H4 (cell line): ENCODE data around the gene C9. TPM values are rescaled to one million over a fixed set of nuclear protein-coding genes. Genes with fewer than 3 reads are reported as not detected.
A peak's percentile ranks its signal among the peaks of the same experiment; 100 is the strongest.
"Not testable (repeated sequence)": the region's sequence is repeated elsewhere in the genome, so short reads cannot be mapped to it uniquely, and the experiment has no call there.

Source experiments
- DNase-seq: peaks from one replicate; pipeline ENCODE4 v3.0.0-alpha.2; 2015; ENCODE audit warnings: low spot score
- total RNA-seq: library from RNA; depleted of rRNA; stranded (reverse); fragments of >200 nt; shearing (Covaris generic); gene quantifications from 2 replicates; pipeline ENCODE4 v1.2.3, GENCODE V29; 2014

C9 gene
- total RNA-seq, 1 experiment from 2014 or later = not detected

- no peak for DNase-seq
Measured at GRCh38 chr5:39331861-39332381, 32.4 kb downstream of the C9 start.

GRCh38 chr5:39328731-39329130 is 35.6 kb downstream of the C9 start:
- DNase-seq = no peak

- no peak for DNase-seq
Measured at GRCh38 chr5:39323542-39323941, 40.8 kb downstream of the C9 start.

GRCh38 chr5:39319395-39319794 is 44.9 kb downstream of the C9 start:
- DNase-seq = no peak

GRCh38 chr5:39316464-39316863 is 47.8 kb downstream of the C9 start:
- DNase-seq = not testable (repeated sequence)

- no peak for DNase-seq
Measured at GRCh38 chr5:39315995-39316394, 48.3 kb downstream of the C9 start.

- no peak for DNase-seq
Measured at GRCh38 chr5:39314591-39314990, 49.7 kb downstream of the C9 start.

- DNase-seq = no peak
Measured at GRCh38 chr5:39309534-39309933, 54.8 kb downstream of the C9 start.

- no peak for DNase-seq
Measured at GRCh38 chr5:39302472-39302871, 61.8 kb downstream of the C9 start.

DNA sequence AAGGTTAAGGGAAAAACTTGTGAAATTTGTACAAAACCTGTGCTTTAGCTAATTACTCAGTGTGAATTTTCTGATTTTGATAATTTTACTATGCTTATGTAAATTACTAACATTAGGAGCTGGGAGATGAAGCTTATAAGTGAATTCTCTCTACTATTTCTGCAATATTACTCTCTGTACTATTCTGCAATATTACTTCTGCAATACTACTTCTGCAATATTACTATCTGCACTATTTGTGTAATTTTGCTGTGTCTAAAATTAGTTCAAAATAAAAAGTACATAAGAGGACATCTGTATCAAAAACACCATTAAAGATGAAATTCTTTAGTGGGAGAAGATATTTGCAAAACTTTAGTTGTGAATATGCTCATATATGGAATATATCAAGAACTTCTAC is 62.9 kb downstream of the C9 start:
- no peak for DNase-seq

- DNase-seq = no peak
Measured at GRCh38 chr5:39299962-39300361, 64.3 kb downstream of the C9 start.

- DNase-seq = no peak
Measured at GRCh38 chr5:39294736-39295135, 69.6 kb downstream of the C9 start.

DNA sequence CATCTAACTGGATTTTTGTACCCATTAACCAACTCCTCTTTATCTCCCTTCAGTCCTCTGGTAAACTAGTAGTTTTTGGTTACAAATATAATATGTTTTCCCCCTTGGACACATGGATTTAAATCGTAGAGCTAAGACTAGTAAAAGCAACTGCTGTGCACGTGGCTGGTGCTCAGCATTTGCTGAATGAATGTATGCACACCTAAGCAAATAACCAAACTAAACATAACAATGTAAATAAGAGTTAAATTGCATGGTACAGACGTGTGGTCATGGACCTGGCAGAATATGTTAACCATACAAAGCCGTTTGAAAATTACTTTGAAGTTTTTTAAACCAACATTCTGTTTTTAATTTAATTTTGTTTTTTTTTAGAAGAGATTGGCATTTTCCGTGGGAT is 79.7 kb downstream of the C9 start:
- DNase-seq = no peak

DNA sequence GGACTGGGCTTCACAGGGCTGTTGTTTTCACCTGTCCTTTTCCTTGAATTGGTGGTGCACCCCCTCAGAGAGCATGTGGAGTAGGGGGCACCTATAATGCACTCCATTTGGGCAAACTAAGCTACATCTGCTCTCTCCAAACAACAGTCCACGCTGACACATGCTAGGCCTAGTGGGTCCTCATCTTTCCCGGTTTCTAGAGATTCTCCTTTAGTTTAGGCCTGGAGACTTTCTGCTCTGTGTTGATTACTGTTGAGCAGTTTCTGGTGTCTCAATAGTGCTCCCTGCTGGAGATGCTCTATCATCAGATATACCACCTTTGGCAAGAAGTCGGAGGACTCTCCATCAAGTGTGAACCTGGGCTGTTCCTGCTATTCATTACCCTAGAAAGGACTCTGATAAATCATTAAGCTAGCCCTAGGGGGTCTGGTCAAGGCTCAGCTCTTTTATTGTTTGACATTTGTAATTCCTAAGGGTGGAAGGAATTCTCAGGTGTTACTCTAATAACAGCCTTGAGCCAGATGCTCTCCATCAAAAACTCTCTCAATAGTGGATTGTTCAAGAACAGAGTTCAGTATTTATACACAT is 81.0 kb downstream of the C9 start:
- DNase-seq = peak; percentile 76

GRCh38 chr5:39282561-39282960 is 81.7 kb downstream of the C9 start:
- DNase-seq = no peak

GRCh38 chr5:39275865-39276264 is 88.4 kb downstream of the C9 start:
- DNase-seq = not testable (repeated sequence)

DNA sequence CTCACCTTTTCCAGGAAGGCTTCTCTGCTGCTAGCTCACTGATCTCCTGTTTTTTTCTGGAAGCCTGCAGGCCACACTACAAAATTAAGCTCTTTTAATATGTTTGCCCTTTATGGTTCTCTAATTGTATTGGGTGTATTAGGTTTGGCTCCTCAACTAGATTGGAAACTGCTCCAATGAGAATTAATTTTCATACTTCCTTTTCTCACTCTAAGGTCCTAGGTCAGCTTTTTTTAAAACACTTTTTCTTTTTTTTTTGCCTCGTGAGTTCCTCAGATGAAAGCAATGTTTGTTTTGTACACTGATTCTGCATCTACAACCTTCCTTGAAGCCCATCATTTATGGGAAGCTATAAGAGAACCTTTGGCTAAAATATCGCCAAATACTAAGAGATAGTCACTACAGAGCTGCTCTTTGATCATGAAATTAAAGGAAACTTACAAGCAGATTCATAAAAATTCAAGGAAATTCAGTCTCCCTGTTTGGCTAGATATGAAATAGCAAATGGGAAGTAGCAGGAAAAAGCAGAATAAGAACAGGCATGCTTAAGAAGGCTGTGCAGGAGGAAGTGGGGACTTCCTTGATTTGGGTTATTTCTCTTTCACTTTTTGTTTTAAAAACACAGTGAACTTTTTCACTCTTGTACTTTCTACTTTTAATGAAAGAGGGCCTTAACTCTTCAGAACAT is 89.8 kb downstream of the C9 start:
- DNase-seq = no peak

DNA sequence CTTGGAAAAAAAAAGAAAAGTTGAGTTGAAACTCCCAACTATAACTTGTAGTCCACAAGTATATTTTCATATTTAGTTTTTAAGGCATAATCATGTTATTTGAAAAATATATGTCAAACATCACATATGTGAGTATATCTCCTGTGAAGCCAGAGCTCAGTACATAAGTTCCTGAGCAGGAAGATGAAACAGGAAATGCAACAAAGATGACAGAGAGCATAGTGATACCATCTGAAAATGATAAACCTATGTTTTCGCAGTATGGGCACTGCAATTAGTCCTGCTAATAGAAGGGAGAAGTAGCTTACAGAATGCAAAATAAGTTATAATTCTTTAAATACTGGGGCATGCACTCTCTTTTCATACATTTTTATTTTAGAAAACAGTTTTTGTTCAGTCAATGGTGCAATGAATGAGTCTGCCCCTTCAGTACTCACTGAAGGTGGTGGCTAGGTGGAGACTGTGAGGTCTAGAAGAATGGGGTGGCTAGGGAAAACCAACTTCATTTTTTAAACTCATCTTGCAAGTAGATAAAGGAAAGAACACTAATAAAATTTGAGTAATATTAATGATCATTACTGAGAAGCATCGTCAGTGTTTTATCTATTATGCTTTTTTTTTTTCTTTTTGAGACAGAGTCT is 90.9 kb downstream of the C9 start:
- DNase-seq = no peak

DNA sequence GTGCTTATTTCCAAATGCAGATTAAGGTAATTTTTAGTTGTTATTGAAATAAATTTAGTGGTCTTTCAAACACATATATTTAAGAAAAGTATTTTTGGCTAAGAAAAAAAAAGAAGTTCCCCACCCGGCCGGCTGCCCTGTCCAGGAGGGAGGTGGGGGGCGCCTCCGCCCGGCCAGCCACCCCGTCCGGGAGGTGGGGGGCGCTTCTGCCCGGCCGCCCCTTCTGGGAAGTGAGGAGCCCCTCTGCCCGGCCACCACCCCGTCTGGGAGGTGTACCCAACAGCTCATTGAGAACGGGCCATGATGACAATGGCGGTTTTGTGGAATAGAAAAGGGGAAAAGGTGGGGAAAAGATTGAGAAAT is 91.4 kb downstream of the C9 start:
- not testable (repeated sequence) for DNase-seq

DNA sequence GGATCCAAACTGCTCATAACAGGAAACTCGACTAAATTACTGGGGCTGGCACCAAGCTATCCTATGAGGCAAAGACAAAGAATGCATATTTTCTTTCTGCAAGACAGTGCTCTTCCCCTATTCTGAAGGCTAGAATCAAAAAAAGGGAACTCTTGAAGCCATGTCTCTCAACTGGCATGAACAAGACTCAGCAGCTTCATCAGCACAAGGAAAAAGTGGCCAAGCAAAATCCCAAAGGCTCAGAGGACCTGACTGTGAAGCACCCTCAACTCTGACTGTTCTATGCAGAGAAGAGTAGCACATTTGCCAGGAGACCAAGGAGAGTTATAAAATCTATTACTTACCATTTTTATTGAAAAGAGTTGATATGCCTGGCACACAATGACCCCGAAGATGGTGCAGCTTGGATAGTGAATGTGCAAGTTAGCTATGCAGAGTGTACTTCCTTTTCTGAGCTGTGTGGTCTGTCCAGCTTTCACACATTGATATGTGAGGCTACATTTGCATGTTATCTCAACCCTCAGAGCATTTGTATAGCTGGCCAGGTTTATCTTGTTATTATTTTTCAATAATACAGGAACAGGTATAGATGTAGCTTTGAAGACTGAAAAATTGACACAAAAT is 94.0 kb downstream of the C9 start:
- no peak for DNase-seq

DNA sequence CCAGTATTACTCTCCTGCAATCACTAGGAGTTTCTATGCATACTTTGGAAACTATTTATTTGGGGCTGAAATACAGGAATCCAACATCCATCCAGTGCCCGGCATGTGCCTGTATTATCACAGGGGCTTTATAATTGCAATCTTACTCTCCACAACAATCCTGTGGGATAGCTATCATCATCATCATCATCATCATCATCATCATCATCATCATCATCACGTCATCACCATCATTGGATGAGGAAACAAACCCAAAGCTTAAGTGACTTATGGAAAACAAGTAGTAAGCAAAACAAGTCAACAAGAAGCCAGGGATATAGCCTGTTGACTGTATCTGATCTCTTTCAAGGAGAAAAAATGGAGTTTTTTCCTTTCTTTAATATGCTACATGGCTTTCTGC is 97.1 kb downstream of the C9 start:
- no peak for DNase-seq

DNA sequence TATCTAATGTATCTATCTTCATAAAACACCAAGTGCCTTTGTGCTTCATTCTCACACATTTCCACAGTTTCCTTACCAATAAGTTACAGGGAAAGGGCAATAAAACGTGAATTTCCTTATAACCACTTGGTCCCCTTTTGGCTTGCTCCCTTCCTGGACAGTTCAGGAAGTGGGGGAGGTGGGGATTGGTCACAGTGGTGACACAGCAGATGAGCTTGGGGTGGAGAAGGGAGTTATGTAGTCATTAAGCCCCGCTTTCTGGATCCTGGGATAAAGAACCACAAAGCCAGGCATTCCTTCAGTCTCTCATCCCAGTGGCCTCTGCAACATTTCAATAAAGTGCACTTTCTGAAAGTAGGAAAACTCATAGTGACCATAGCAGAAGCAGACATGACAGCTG is 97.9 kb downstream of the C9 start:
- no peak for DNase-seq

GRCh38 chr5:39264528-39264927 is 99.8 kb downstream of the C9 start:
- DNase-seq = no peak
